Measurements from ENCODE around the gene ANKRD24.
"Not testable (repeated sequence)": the region's sequence is repeated elsewhere in the genome, so short reads cannot be mapped to it uniquely, and the experiment has no call there.

ANKRD24 gene

DNA sequence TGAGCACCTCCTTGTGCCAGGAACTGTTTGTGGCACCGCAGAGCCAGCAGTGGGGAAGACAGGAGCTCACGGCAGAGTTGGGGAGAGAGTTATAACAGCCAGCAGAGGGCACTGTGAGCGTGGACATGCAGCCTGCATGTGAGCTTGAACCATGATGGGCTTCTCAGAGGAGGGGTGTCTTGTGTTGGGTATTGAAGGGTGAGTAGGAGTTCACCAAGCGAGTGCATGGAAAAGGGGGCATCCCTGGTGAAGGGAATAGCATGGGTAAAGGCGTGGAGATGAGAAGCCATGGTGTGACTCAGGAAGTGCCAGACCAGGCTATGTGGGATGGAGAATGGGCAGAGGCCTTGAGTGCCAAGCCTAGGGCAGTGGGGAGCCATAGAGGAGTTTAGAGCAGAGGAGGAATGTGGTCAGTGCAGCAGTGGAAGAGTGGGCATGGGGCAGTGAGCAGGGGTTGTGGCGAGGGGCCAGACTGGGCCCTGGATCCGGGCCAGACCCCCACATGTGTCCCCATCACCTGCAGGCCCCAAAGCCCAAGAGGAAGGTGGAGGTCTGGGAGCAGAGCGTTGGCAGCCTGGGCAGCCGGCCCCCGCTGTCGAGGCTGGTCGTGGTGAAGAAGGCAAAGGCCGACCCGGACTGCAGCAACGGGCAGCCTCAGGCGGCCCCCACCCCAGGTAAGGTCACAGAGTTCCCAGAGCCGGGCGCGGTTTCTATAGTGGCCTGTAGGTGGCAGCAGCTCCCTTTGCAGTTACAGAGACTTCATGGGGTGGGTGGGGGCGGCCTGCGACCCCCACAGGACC is 84.8 kb downstream of the ANKRD24 start:
- in situ Hi-C loops (cut with HindIII; ENCODE audit: low sequenced_read_pairs) = no loop called here

DNA sequence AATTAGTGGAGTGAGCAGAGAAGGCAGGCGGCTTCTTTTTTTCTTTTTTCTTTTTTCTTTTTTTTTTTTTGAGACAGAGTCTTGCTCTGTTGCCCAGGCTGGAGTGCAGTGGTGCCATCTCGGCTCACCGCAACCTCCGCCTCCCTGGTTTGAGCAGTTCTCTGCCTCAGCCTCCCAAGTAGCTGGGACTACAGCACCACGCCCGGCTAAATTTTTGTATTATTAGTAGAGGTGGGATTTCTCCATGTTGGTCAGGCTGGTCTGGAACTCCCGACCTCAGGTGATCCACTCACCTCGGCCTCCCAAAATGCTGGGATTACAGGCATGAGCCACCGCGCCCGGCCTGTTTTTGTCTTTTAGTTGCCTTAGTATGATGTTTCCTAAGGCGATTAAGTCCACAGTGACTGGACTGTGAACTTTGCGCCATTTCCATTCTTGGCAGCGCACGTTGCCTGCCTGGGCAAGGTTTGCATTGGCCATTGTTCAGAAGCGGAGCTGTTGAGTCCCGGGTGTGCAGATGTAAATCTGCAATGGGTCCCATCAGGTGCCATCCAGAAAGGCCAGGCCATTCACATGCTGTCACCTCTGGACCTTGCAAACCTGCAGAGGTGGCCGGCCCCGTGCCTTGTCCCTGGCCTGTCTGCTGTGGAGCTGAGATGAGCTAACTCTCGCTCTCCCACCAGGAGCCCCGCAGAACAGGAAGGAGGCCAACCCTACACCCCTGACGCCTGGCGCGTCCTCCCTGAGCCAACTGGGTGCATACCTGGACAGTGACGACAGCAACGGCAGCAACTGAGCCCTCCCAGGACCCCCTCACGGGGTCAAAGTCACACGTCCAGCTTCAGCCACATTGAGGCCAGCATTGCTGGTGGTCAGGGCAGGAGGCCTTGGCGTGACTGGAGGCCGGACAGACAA is 85.7 kb downstream of the ANKRD24 start:
- in situ Hi-C loops (cut with HindIII; ENCODE audit: low sequenced_read_pairs) = no loop called here

DNA sequence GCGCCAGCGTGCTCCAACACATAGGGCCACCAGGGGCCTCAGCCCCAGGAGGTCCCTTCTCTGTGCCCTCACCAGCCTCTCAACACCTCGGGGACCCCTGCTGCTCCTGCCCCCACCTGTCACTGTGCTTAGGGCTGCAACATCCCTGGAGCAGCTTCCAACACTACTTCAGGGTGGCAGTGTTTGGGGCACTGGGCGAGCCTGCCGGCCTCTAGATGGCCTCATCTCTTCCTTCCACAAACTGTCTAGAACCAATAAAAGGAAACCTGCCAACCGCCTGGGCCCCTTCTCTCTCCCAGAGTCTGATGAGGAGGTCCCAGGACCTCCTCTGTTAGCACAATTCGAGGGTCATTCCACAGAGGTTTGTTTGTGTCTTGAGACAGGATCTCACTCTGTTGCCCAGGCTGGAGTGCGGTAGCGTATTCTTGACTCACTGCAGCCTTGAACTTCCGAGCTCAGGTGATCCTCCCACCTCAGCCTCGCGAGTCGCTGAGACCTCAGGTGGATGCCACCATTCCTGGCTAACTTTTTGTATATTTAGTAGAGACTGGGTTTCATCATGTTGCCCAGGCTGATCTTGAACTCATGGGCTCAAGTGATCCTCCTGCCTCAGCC is 86.4 kb downstream of the ANKRD24 start:
- in situ Hi-C loops (cut with HindIII; ENCODE audit: low sequenced_read_pairs) = no loop called here

DNA sequence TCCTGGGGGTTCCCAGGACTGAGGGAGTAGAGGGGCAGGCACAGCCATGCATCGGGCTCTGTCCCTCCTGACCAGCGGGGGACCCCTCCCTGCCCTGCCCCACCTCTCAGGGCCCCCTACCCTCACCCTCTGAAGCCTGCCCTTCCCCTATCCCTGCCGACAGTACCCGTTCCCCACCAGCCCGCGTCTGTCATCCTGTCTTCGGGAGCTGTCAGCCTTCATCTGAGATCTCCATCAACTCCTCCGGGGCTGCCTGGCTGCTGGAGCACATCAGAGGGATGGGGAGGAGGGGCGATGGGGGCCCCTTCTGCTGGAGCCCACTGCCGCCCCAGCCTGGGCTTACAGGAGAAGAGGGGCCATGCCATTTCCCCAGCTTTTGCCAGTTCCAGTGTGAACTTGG is 90.4 kb downstream of the ANKRD24 start:
- in situ Hi-C loops (cut with HindIII; ENCODE audit: low sequenced_read_pairs) = no loop called here

DNA sequence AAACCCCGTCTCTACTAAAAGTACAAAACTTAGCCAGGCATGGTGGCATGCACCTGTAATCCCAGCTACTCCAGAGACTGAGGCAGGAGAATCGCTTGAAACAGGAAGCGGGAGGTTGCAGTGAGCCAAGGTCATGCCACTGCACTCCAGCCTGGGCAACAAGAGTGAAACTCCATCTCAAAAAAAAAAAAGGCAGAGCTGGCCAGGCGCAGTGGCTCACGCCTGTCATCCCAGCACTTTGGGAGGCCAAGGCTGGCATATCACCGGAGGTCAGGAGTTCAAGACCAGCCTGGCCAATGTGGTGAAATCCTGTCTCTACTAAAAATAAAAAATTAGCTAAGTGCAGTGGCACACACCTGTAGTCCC is 91.8 kb downstream of the ANKRD24 start:
- in situ Hi-C loops (cut with HindIII; ENCODE audit: low sequenced_read_pairs) = not testable (repeated sequence)

All from DLD1 (cell line).